ENCODE data around the gene R3HDM4.

DNA sequence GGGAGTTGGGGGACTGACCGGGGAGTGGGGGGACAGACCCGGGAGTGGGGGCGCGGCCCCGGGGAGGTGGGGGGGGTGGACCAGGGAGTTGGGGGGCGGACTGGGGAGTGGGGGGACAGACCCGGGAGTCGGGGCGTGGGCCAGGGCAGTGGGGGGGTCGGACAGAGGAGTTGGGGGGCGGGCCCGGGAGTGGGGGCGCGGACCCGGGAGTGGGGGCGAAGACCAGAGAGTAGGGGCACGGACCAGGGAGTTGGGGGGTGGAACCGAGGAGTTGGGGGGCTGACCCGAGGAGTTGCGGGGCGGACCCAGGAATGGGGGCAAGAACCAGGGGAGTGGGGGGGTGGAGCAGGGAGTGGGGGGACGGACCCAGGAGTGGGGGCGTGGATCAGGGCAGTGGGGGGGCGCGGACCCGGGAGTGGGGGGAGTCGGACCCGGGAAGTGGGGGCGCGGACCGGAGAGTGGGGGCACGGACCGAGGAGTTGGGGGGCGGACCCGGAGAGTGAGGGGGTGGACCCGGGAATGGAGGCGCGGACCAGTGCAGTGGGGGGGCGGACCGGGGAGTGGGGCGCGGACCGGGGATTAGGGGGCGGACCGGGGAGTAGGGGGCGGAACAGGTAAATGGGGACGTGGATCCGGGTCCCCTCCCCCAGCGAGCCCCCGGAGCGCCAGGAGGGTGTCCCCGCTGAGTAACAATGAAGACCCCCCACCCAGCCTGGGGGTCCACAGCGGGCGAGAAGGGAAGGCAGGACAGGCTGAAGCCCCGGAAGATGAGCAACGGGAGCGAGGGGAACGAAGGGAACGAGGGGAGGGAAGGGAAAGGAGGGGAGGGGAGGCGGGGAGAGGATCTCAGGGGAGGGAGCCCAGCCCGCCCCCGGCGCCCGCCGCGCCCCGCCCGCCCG lies 589 bp downstream of the R3HDM4 start:
- TF ChIP-seq GATA2 (IDR thresholded peaks at IDR 0.05; ENCODE audit: low read depth, low read length) (no peak), GATA3 (IDR thresholded peaks at IDR 0.05; ENCODE audit: low read depth, low read length) (no peak)

All from SH-SY5Y (cell line).